LNCAP (cell line): Measurements from ENCODE around the gene PPARD.

ENCODE experiments used
- TF ChIP-seq, protein P1 (sequence below): fragments of 450-650 bp; IDR thresholded peaks from 2 replicates; pipeline ENCODE4 v1.5.1; 2017; ENCODE audit warnings: mild to moderate bottlenecking

PPARD gene

DNA sequence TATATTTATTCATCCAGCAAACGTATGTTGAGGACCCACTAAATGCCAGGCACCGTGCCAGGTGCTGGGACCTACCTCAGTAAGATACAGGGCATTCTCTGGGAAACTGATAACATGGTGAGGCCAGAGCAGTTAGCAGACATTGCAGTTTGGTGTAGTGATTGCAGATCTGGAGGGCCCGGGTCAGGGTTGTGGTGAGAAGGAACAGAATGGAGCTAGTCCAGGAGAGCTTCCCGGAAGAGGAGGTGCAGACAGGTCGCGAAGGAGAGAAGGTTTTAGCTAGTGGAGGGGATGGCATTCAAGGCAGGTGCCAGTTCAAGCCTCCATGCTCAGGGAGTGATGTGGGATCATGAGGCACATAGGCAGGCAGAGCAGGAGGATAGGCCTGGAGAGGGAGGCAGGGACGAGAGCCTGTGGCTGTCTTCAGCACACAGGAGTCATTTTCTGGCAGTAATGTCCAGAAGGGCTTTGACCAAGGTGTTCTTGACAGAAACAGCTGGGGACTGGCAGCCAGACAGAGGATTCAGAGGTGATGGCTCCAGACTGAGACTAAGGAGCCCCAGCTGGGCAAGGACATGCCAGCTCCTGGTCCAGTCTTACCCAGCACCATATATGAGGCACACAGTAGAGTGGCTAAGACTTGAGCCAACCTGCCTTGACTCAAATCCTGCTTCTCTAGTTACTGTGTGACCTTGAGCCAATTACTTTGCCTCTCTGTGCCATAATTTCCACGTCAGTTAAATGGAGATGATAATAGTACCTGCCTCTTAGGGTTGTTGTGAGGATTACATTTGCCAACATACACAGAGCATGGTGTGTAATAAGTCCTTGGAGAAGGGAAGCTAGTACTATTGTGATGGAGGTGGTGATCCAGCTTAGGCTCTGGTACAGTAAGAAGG is 61.4 kb downstream of the PPARD start:
- TF ChIP-seq, protein P1, sequence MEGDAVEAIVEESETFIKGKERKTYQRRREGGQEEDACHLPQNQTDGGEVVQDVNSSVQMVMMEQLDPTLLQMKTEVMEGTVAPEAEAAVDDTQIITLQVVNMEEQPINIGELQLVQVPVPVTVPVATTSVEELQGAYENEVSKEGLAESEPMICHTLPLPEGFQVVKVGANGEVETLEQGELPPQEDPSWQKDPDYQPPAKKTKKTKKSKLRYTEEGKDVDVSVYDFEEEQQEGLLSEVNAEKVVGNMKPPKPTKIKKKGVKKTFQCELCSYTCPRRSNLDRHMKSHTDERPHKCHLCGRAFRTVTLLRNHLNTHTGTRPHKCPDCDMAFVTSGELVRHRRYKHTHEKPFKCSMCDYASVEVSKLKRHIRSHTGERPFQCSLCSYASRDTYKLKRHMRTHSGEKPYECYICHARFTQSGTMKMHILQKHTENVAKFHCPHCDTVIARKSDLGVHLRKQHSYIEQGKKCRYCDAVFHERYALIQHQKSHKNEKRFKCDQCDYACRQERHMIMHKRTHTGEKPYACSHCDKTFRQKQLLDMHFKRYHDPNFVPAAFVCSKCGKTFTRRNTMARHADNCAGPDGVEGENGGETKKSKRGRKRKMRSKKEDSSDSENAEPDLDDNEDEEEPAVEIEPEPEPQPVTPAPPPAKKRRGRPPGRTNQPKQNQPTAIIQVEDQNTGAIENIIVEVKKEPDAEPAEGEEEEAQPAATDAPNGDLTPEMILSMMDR: no peak

DNA sequence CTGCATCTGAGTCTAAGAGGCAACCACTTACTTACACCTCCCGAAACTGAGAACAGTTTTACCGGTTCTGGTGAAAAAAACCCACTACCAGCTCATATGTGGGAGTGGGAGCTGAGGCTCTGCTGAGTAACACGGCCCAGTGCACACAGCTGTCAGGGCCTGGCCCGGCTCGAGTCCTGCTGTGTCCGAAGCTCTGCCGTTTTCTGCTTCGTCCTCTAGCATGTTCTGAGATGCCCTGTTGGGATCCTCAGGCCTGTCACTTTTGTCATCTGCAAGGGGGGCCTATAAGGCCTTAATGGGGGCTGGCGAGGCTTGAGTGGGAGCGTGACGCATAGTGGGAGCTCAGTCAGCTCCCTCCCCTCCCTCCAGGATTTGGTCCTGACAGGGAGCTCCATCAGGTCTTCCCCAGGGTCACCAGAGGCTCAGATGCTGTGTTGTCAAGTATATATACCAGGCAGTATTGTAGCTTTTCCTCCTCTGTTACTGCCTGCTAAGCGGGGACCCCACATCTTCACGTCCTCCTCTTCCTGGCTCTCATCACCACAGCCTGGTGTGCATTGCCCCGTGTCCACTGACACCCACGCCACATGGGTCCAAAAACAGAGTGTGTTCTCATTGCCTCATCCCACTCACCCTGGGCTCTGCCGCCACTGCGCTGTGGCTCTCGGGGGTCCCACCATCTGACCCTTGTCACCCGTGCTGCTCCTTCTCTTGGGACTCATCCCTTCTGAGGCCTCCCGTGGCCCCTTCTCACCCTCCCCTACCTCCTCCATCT is 64.5 kb downstream of the PPARD start:
- TF ChIP-seq, protein P1: no peak

DNA sequence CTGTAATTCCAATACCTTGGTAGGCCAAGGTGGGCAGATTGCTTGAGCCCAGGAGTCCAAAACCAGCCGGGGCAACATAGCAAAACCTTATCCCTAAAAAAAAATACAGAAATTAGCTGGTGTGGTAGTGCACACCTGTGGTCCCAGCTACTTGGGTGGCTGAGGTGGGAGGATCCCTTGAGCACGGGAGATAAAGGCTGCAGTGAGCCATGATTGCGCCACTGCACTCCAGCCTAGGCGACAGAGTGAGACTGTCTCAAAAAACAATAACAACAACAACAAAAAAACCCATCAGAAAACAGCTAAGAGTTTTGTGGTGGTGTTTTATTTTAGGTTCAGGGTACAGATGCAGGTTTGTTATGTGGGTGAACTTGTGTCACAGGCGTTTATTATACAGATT is 66.9 kb downstream of the PPARD start:
- TF ChIP-seq, protein P1: no peak

DNA sequence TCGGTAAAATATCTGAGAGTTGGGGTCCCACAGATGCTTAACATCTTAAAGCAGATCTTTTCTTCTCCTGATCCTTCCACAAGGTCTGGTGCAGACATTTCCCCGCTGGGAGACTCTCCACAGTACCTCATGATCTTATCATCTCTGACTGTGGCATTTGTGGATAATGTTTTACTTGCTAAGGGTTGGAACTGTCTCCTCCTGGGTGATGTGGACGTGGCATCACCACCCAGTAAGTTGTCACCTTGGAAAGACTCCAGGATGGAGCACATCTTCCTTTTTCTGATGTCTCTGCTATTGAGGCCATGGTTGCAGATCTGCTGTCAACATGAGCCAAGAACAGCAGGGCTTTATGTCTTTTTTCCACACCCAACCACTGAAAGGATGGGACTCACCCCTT is 67.8 kb downstream of the PPARD start:
- TF ChIP-seq, protein P1: no peak

DNA sequence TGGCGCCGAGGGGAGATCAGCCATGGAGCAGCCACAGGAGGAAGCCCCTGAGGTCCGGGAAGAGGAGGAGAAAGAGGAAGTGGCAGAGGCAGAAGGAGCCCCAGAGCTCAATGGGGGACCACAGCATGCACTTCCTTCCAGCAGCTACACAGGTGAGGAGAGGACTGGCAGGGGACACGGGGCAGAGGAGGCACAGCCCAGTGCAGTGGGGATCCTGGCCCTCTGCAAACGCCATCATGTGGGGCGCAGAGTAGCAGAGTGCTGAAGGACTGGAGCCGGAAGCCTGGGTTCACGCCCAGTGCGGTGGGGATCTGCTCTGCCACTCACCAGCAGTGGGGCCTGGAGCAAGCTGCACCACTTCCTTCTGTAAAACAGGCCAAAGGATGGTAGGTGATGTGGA is 68.7 kb downstream of the PPARD start:
- TF ChIP-seq, protein P1: no peak

DNA sequence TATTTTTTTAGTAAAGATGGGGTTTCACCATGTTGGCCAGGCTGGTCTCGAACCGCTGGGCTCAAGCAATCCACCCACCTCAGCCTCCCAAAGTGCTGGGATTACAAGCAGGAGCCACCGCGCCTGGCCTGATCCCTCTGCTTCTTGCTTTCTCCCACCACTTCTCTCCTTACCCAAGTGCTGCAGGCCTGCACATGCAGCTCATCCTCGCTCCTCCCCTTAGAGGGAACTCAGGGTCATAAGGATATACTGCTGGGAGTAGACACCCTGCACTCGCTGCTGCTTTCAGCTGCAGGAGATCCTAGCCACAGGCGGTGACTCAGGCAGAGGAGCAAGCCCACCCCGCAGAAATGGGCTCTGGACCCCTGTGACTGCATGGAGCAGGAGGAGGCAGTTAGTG is 69.7 kb downstream of the PPARD start:
- TF ChIP-seq, protein P1: no peak

DNA sequence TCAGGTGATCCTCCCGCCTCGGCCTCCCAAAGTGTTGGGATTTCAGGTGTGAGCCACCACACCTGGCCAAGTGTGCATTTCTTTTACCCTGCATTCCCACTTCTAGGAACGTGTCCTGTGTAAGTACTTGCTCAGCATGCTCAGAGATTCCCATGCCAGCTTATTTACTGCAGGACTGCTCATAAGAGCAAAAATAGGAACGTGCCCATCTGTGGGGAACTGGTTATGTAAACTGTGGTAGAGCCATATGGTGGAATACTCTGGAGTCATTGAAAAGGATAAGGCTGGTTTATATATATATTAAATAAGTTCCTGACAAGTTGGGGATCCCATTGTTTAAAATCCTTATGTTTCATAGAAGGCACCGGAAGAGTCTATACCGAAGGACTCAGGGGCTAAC is 71.6 kb downstream of the PPARD start:
- TF ChIP-seq, protein P1: no peak
